Activated CD8-positive, alpha-beta memory T cell treated with anti-CD3 and anti-CD28 coated beads for 36 hours (primary cell): Measurements from ENCODE around the gene TTYH3. TPM values are rescaled to one million over a fixed set of nuclear protein-coding genes. Genes with fewer than 3 reads are reported as not detected.

Source experiments
- CTCF ChIA-PET: fragments of 350-600 bp; sonication (Branson Sonifier 250); formaldehyde crosslinking; loops from one replicate; lab custom pipeline; 2021; ENCODE audit warnings: antibody characterized with exemption; lab: Charles Lee
- POLR2A ChIA-PET: fragments of 350-600 bp; sonication (Branson Sonifier 250); formaldehyde crosslinking; loops from one replicate; lab custom pipeline; 2021; ENCODE audit warnings: antibody characterized with exemption; lab: Charles Lee
- total RNA-seq, 2 experiments: library from RNA; stranded (reverse); gene quantifications; one replicate each; pipeline ENCODE4 v1.2.3, GENCODE V29; 2021

The TTYH3 gene
- total RNA-seq, 2 experiments from 2014 or later: 22.9 to 24.3 TPM

GRCh38 chr7:2655870-2656614 is 24.3 kb downstream of the TTYH3 start:
- CTCF ChIA-PET: interaction anchor here (1.0 kb wide), 1 partner anchor 11 kb away, joined by 3 read pairs; no protein-coding TSS in a partner anchor
- POLR2A ChIA-PET: no interaction called here

- ChIA-PET POLR2A (no interaction called here), CTCF (no interaction called here)
Measured at GRCh38 chr7:2657208-2657607, 25.4 kb downstream of the TTYH3 start.

- CTCF ChIA-PET: no interaction called here
Measured at GRCh38 chr7:2657920-2658671, 26.3 kb downstream of the TTYH3 start.

GRCh38 chr7:2658941-2659340 is 27.2 kb downstream of the TTYH3 start:
- ChIA-PET CTCF (no interaction called here), POLR2A (no interaction called here)

More at GRCh38 chr7:2657920-2658671, 26.3 kb downstream of the TTYH3 start:
- POLR2A ChIA-PET: no interaction called here

GRCh38 chr7:2659556-2660358 is 28.0 kb downstream of the TTYH3 start:
- POLR2A ChIA-PET: no interaction called here
- CTCF ChIA-PET: no interaction called here

GRCh38 chr7:2660359-2661095 is 28.7 kb downstream of the TTYH3 start:
- ChIA-PET CTCF (no interaction called here), POLR2A (no interaction called here)

- ChIA-PET POLR2A (no interaction called here), CTCF (no interaction called here)
Measured at GRCh38 chr7:2661096-2661449, 29.3 kb downstream of the TTYH3 start.

GRCh38 chr7:2661602-2662272 is 30.0 kb downstream of the TTYH3 start:
- ChIA-PET POLR2A (no interaction called here), CTCF (interaction anchor here (0.6 kb wide), 1 partner anchor 11 kb away, joined by 3 read pairs; no protein-coding TSS in a partner anchor)

GRCh38 chr7:2662273-2663120 is 30.7 kb downstream of the TTYH3 start:
- ChIA-PET CTCF (no interaction called here), POLR2A (no interaction called here)

- CTCF ChIA-PET: no interaction called here
- POLR2A ChIA-PET: no interaction called here
Measured at GRCh38 chr7:2663121-2663886, 31.5 kb downstream of the TTYH3 start.

GRCh38 chr7:2663960-2664359 is 32.2 kb downstream of the TTYH3 start:
- CTCF ChIA-PET: no interaction called here

GRCh38 chr7:2665359-2665791 is 33.6 kb downstream of the TTYH3 start:
- POLR2A ChIA-PET: no interaction called here
- CTCF ChIA-PET: interaction anchor here (2.9 kb wide), 1 partner anchor 44 kb away, joined by 13 read pairs; no protein-coding TSS in a partner anchor

More at GRCh38 chr7:2663960-2664359, 32.2 kb downstream of the TTYH3 start:
- POLR2A ChIA-PET: no interaction called here

- ChIA-PET POLR2A (no interaction called here), CTCF (interaction anchor here (2.9 kb wide), 1 partner anchor 43 kb away, joined by 13 read pairs; no protein-coding TSS in a partner anchor)
Measured at GRCh38 chr7:2666155-2666554, 34.4 kb downstream of the TTYH3 start.

- ChIA-PET CTCF (interaction anchor here (2.9 kb wide), 1 partner anchor 43 kb away, joined by 13 read pairs; no protein-coding TSS in a partner anchor), POLR2A (no interaction called here)
Measured at GRCh38 chr7:2666588-2667250, 34.9 kb downstream of the TTYH3 start.

GRCh38 chr7:2667843-2668242 is 36.1 kb downstream of the TTYH3 start:
- ChIA-PET CTCF (interaction anchor here (5.2 kb wide), 1 partner anchor 42 kb away, joined by 57 read pairs; no protein-coding TSS in a partner anchor), POLR2A (no interaction called here)

- POLR2A ChIA-PET: no interaction called here
Measured at GRCh38 chr7:2668401-2668800, 36.6 kb downstream of the TTYH3 start.

More at GRCh38 chr7:2668401-2668800, 36.6 kb downstream of the TTYH3 start:
- CTCF ChIA-PET: interaction anchor here (1.4 to 5.2 kb wide), 2 partner anchors 42 to 48 kb away, joined by 3 to 57 read pairs; no protein-coding TSS in a partner anchor
